H1 (cell line): ENCODE measurements around the gene PC. TPM values are rescaled to one million over a fixed set of nuclear protein-coding genes. Genes with fewer than 3 reads are reported as not detected.

Experiments
- RAD21 ChIP-seq, 2 experiments: IDR thresholded peaks in 1 of 2; conservative IDR thresholded peaks in 1 of 2; 2 replicates each; pipeline ENCODE4 v1.6.1; 2011; ENCODE audit warnings: low read depth in 2 of 2, low read length in 2 of 2, improper control_type of control experiment in 1 of 2, inconsistent platforms in 1 of 2, mild to moderate bottlenecking in 1 of 2, moderate library complexity in 1 of 2
- polyA plus RNA-seq, 7 experiments: library from polyadenylated mRNA; depleted of rRNA in 3 of 7; stranded (reverse) in 5 of 7; unstranded in 2 of 7; fragments of >200 nt in 5 of 7; fragments of 200-250 nt in 2 of 7; gene quantifications; 1 replicate in 5 of 7; 2 replicates in 1 of 7; 4 replicates in 1 of 7; pipeline versions ENCODE4 v1.2.1 to v1.2.3, GENCODE V29; 2011 to 2013; ENCODE audit warnings: missing spikeins in 2 of 7, mixed read lengths in 2 of 7
- total RNA-seq: library from RNA; stranded (reverse); fragmentation: NEBNext Ultra II Directional; extraction: Animal tissue kit (Norgen Biotek cat#: 25700); gene quantifications from 2 replicates; pipeline ENCODE4 v1.2.1, GENCODE V29; 2021

The PC gene
- total and polyA plus RNA-seq, 2 of the 8 experiments (the other 6 are each of a cell fraction or from before 2014, with no cell fraction given) = 11.5 to 27.5 TPM

- TF ChIP-seq RAD21 (IDR thresholded peaks at IDR 0.05 in 1 of 2, conservative IDR thresholded peaks at IDR 0.05 in 1 of 2; ENCODE audit: low read depth in 2 of 2, low read length in 2 of 2) = peak; percentile 81 to 83
- TF ChIP-seq, all 59 proteins: peak for 5
Measured at GRCh38 chr11:66883016-66883965, 74.9 kb downstream of the PC start (continued).
